HG03039 (cell line): ENCODE measurements around the gene MYO9A.
"Not testable (repeated sequence)": the region's sequence is repeated elsewhere in the genome, so short reads cannot be mapped to it uniquely, and the experiment has no call there.

Source experiments
- ATAC-seq: cut with Tn5 transposase; IDR thresholded peaks from one replicate; pipeline ENCODE4 v1.9.1; 2021; ENCODE audit warnings: mild to moderate bottlenecking, moderate library complexity; ENCODE audit not compliant: unreplicated experiment

MYO9A gene

GRCh38 chr15:72136170-72137051, 18.5 kb upstream of the MYO9A start:
- ATAC-seq = no peak

GRCh38 chr15:72135719-72136118, 17.8 kb upstream of the MYO9A start:
- ATAC-seq = no peak

GRCh38 chr15:72133211-72133610, 15.3 kb upstream of the MYO9A start:
- no peak for ATAC-seq

- ATAC-seq = no peak
These were observed 14.0 kb upstream of the MYO9A start for GRCh38 chr15:72131922-72132321.

GRCh38 chr15:72130272-72130671, 12.3 kb upstream of the MYO9A start:
- no peak for ATAC-seq

- ATAC-seq = no peak
These were observed 10.4 kb upstream of the MYO9A start for GRCh38 chr15:72128359-72128758.

- ATAC-seq = no peak
These were observed 9.9 kb upstream of the MYO9A start for GRCh38 chr15:72127724-72128322.

GRCh38 chr15:72124218-72124617, 6.3 kb upstream of the MYO9A start:
- no peak for ATAC-seq

- ATAC-seq = peak; percentile 66
These were observed 399 bp downstream of the MYO9A start for GRCh38 chr15:72117486-72118016.

GRCh38 chr15:72116731-72117485, 1.0 kb downstream of the MYO9A start:
- ATAC-seq = no peak

GRCh38 chr15:72113347-72114031, 4.5 kb downstream of the MYO9A start:
- no peak for ATAC-seq

- no peak for ATAC-seq
These were observed 5.1 kb downstream of the MYO9A start for GRCh38 chr15:72112805-72113204.

GRCh38 chr15:72112116-72112515, 5.8 kb downstream of the MYO9A start:
- ATAC-seq = no peak

GRCh38 chr15:72110355-72110754, 7.6 kb downstream of the MYO9A start:
- no peak for ATAC-seq

GRCh38 chr15:72106068-72106467, 11.9 kb downstream of the MYO9A start:
- no peak for ATAC-seq

- no peak for ATAC-seq
These were observed 12.8 kb downstream of the MYO9A start for GRCh38 chr15:72105111-72105510.

GRCh38 chr15:72100551-72100950, 17.4 kb downstream of the MYO9A start:
- not testable (repeated sequence) for ATAC-seq

- no peak for ATAC-seq
These were observed 18.8 kb downstream of the MYO9A start for GRCh38 chr15:72099155-72099554.

- ATAC-seq = no peak
These were observed 19.9 kb downstream of the MYO9A start for GRCh38 chr15:72098040-72098439.

GRCh38 chr15:72096796-72097195, 21.2 kb downstream of the MYO9A start:
- no peak for ATAC-seq

GRCh38 chr15:72092691-72093090, 25.3 kb downstream of the MYO9A start:
- ATAC-seq = no peak
